ENCODE measurements around the gene FCRL6. TPM values are rescaled to one million over a fixed set of nuclear protein-coding genes. Genes with fewer than 3 reads are reported as not detected.
A peak's percentile ranks its signal among the peaks of the same experiment; 100 is the strongest.

The FCRL6 gene
- total and polyA plus RNA-seq, 2 experiments from 2014 or later: not detected

DNA sequence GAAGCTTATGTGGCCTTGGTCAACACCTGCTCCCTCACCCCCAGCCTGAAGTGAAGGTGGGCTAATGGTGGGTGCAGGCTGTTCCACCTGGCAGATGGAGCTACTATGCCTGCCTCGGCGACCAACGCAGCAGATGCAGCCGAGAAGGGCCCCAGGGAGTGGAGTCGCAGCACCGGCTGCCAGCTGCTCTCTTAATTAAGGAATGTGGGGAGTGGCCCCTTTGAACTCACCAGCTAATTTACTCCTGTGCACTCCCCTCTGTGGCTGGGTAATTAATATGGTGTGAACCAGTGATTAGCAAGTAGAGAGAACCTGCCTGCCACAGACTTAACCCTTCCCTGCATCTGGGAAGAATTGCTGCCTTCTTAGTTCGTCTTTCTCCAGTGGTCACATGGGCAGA, 21.2 kb downstream of the FCRL6 start:
- Histone ChIP-seq H3K27me3 (replicated peaks; ENCODE audit: insufficient read depth) (no peaks in the 10 kb centered on the region; the same call in none of the 2 replicates), H3K79me2 (ENCODE audit: insufficient read depth) (no peaks in the 10 kb centered on the region), H3F3A (ENCODE audit: insufficient read depth) (no peaks in the 10 kb centered on the region), H3K4me1 (ENCODE audit: insufficient read depth) (no peaks in the 10 kb centered on the region), H3K27ac (no peak overlapping the region), H3K4me2 (ENCODE audit: unreplicated experiment) (no peak overlapping the region), H3K9ac (no peak overlapping the region), H2AFZ (no peak overlapping the region), H3K9me2 (ENCODE audit: insufficient read depth) (no peaks in the 10 kb centered on the region), H3K9me3 (ENCODE audit: low read depth) (no peaks in the 10 kb centered on the region), H3K36me3 (ENCODE audit: low read depth) (no peaks in the 10 kb centered on the region), H3K4me3 (no peak overlapping the region), H4K20me1 (ENCODE audit: insufficient read depth) (no peaks in the 10 kb centered on the region)
- WGBS, 2 experiments (ENCODE audit: low coverage in 1 of 2, low lambda C conversion rate in 2 of 2, missing lambda C conversion rate in 2 of 2): 5 to 15% methylated on average over 7 of the region's 7 CpGs
- TF ChIP-seq EZH2phosphoT487 (IDR thresholded peaks at IDR 0.05; ENCODE audit: insufficient read depth, low read depth) (no peak), EZH2 (IDR thresholded peaks at IDR 0.05; ENCODE audit: insufficient read depth, poor library complexity, severe bottlenecking) (no peak)
- in situ Hi-C loops (cut with MboI): no loop called here
- DNase-seq: no peak

DNA sequence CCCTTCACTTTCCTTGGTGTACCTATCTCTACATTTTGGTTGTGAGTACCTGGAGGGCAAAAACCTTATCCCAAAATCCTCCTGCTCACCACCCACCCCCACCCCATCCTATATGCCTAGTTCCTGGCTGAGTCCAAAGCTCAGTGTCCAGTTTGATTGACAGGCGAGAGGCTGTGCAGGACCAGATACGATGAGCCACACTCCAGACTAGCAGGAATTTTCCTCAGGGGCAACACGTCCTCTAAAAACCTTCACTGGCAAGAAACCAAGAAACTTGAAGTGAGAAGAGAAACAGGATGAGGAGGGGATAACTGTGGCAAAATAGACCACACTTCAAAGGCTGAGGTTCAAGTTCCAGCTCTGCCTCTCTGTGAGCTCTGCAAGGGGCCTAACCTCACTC, 23.4 kb downstream of the FCRL6 start:
- no peaks in the 10 kb centered on the region for H3K79me2 ChIP-seq (ENCODE audit: insufficient read depth)
- H4K20me1 ChIP-seq (ENCODE audit: insufficient read depth): no peaks in the 10 kb centered on the region
- peaks cover 4% of the 10 kb centered on the region for H3K4me1 ChIP-seq (ENCODE audit: insufficient read depth)
- peaks cover 4% of the 10 kb centered on the region for H3F3A ChIP-seq (ENCODE audit: insufficient read depth)
- 64 to 72% methylated on average over 3 of the region's 3 CpGs for WGBS, 2 experiments (ENCODE audit: low coverage in 1 of 2, low lambda C conversion rate in 2 of 2, missing lambda C conversion rate in 2 of 2)
- H2AFZ ChIP-seq: no peak overlapping the region
- in situ Hi-C loops (cut with MboI): no loop called here
- no peaks in the 10 kb centered on the region for H3K36me3 ChIP-seq (ENCODE audit: low read depth)
- no peak overlapping the region for H3K27ac ChIP-seq
- H3K9me2 ChIP-seq (ENCODE audit: insufficient read depth): no peaks in the 10 kb centered on the region
- no peaks in the 10 kb centered on the region; the same call in none of the 2 replicates for H3K27me3 ChIP-seq (replicated peaks; ENCODE audit: insufficient read depth)
- no peak overlapping the region for H3K4me2 ChIP-seq (ENCODE audit: unreplicated experiment)
- H3K9ac ChIP-seq: no peak overlapping the region
- H3K9me3 ChIP-seq (ENCODE audit: low read depth): no peaks in the 10 kb centered on the region
- H3K4me3 ChIP-seq: no peak overlapping the region
- DNase-seq: no peak
- no peak for TF ChIP-seq EZH2 (IDR thresholded peaks at IDR 0.05; ENCODE audit: insufficient read depth, poor library complexity, severe bottlenecking)
- no peak for TF ChIP-seq EZH2phosphoT487 (IDR thresholded peaks at IDR 0.05; ENCODE audit: insufficient read depth, low read depth)

DNA sequence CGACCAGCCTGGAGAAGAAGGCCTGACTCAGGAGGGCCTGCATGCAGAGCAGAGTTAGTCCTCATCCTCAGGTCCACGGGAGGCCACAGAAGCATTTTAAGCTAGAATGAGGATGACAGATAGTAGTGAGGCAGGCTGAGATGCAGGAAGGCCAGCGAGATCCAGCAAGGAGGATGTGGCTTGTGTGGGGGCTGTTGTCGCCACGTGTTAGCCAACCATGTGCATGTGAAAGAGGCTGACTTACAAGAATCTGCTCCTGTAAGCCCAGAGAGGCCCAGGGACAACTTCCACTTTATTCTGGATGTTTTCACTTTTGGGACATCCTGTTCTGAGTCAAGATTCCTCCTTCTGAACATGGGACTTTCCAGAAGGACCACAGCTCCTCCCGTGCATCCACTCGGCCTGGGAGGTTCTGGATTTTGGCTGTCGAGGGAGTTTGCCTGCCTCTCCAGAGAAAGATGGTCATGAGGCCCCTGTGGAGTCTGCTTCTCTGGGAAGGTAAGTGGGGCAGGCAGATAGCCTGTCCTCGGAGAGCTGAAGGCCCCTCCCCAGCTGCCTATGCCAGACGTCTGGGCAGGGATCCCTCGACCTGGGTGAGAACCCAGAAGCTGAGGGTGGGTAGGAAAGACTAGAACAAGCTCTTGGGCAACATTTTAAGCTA, 24.4 kb downstream of the FCRL6 start, which contains the start of gene SLAMF8:
SLAMF8 (plus strand) TSS at position 433 of the 661 bp plus-strand sequence; CDS start at position 459, 26 bp downstream.
- peak; percentile 40 for DNase-seq
- H3K27ac ChIP-seq: no peak within 1 kb of the TSS
- 59 to 60% methylated on average over 11 of the region's 11 CpGs for WGBS, 2 experiments (ENCODE audit: low coverage in 1 of 2, low lambda C conversion rate in 2 of 2, missing lambda C conversion rate in 2 of 2)
- no peak within 1 kb of the TSS for H3K4me2 ChIP-seq (ENCODE audit: unreplicated experiment)
- no peaks in the 10 kb centered on the region for H3K9me3 ChIP-seq (ENCODE audit: low read depth)
- no peak for TF ChIP-seq EZH2 (IDR thresholded peaks at IDR 0.05; ENCODE audit: insufficient read depth, poor library complexity, severe bottlenecking)
- no peak for TF ChIP-seq EZH2phosphoT487 (IDR thresholded peaks at IDR 0.05; ENCODE audit: insufficient read depth, low read depth)
- in situ Hi-C loops (cut with MboI): no loop called here
- H3K79me2 ChIP-seq (ENCODE audit: insufficient read depth): no peaks in the 10 kb centered on the region
- H3K9ac ChIP-seq: no peak within 1 kb of the TSS
- H2AFZ ChIP-seq: peak within 1 kb of the TSS; percentile 20; the same call in 1 of the 2 replicates
- H3K4me1 ChIP-seq (ENCODE audit: insufficient read depth): peaks cover 4% of the 10 kb centered on the region
- H3F3A ChIP-seq (ENCODE audit: insufficient read depth): peaks cover 9% of the 10 kb centered on the region
- no peak within 1 kb of the TSS for H3K4me3 ChIP-seq
- H4K20me1 ChIP-seq (ENCODE audit: insufficient read depth): no peaks in the 10 kb centered on the region
- H3K27me3 ChIP-seq (replicated peaks; ENCODE audit: insufficient read depth): no peaks in the 10 kb centered on the region; the same call in none of the 2 replicates
- no peaks in the 10 kb centered on the region for H3K9me2 ChIP-seq (ENCODE audit: insufficient read depth)
- no peaks in the 10 kb centered on the region for H3K36me3 ChIP-seq (ENCODE audit: low read depth)

DNA sequence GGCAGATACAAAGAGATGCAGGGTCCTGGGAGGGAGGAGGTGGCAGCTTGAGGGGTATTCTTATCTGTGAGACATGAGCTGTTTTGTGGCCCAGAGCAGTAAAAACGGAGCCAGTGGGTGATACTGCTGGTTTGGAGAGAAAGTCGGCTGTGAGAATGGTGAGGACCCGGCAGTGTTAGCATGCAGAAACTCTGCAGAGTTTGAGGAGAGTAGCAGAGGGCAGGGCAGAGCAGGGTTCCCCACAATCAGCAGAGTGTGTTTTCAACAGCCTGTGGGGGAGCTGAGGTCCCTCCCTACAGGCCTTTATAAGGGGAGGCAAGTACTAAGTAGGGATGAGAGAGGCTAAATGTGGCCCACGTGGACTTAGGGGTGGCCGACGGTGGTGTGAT, 24.9 kb downstream of the FCRL6 start:
- in situ Hi-C loops (cut with MboI): no loop called here
- WGBS, 2 experiments (ENCODE audit: low coverage in 1 of 2, low lambda C conversion rate in 2 of 2, missing lambda C conversion rate in 2 of 2): 86% methylated on average over 6 of the region's 6 CpGs
- TF ChIP-seq EZH2 (IDR thresholded peaks at IDR 0.05; ENCODE audit: insufficient read depth, poor library complexity, severe bottlenecking) (no peak), EZH2phosphoT487 (IDR thresholded peaks at IDR 0.05; ENCODE audit: insufficient read depth, low read depth) (no peak)
- H3K27ac ChIP-seq: no peak overlapping the region
- H3K79me2 ChIP-seq (ENCODE audit: insufficient read depth): no peaks in the 10 kb centered on the region
- H3K9ac ChIP-seq: no peak overlapping the region
- no peaks in the 10 kb centered on the region for H4K20me1 ChIP-seq (ENCODE audit: insufficient read depth)
- peaks cover 9% of the 10 kb centered on the region for H3F3A ChIP-seq (ENCODE audit: insufficient read depth)
- H3K9me2 ChIP-seq (ENCODE audit: insufficient read depth): no peaks in the 10 kb centered on the region
- H3K9me3 ChIP-seq (ENCODE audit: low read depth): no peaks in the 10 kb centered on the region
- no peaks in the 10 kb centered on the region; the same call in none of the 2 replicates for H3K27me3 ChIP-seq (replicated peaks; ENCODE audit: insufficient read depth)
- H3K4me3 ChIP-seq: no peak overlapping the region
- no peak overlapping the region for H3K4me2 ChIP-seq (ENCODE audit: unreplicated experiment)
- no peaks in the 10 kb centered on the region for H3K36me3 ChIP-seq (ENCODE audit: low read depth)
- peaks cover 4% of the 10 kb centered on the region for H3K4me1 ChIP-seq (ENCODE audit: insufficient read depth)
- DNase-seq: no peak
- no peak overlapping the region for H2AFZ ChIP-seq
